Activated CD8-positive, alpha-beta memory T cell treated with anti-CD3 and anti-CD28 coated beads for 4 hours (primary cell): Measurements from ENCODE around the gene TRDMT1.

Source experiments
- DNase-seq, 2 donors: peaks; one replicate each; pipeline ENCODE4 v3.0.0-alpha.2; 2020; ENCODE audit warnings: low read depth in 2 of 2

TRDMT1 gene, protein sequence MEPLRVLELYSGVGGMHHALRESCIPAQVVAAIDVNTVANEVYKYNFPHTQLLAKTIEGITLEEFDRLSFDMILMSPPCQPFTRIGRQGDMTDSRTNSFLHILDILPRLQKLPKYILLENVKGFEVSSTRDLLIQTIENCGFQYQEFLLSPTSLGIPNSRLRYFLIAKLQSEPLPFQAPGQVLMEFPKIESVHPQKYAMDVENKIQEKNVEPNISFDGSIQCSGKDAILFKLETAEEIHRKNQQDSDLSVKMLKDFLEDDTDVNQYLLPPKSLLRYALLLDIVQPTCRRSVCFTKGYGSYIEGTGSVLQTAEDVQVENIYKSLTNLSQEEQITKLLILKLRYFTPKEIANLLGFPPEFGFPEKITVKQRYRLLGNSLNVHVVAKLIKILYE

DNA sequence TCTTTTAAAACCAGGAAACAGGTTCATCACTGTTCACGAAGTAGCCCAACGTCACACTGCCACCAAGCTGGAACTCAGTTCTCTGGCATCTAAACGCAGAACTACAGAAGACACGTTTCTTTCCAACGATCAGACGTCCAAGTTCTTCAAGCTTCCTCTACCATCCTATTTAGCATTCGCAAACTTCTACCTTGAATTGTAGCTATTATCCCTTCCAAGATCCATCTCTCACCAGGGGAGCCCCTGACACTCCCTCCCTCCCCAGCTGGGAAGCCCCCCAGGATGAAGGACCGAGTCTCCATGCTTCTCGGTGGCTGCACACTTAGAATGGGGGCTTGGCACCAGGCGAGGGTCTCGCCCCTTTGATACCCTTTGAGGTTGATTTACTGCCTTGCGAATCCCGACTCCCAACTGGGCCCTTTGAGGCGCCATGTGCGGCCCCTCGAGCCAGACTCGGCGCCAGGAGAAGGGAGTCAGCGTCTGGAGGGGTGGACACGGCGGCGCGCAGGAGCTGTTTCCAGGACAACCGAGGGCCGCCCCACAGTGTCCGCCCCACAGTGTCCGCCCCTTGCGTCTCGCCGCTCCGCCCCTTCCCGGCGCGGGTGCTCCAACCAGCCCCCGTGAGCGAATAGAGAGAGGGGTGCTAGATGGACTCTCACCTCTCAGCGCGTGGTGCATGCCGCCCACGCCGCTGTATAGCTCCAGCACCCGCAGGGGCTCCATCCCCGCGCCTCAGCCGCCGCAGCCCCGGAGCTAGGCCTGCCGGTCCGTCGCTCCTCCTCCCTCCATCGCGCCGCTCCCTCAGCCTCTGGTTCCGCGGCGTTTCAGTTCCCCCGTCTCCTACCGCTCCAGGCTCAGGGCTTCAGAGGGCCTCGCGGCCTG, at the start of gene TRDMT1:
TRDMT1 (minus strand) TSS at position 761 of the 882 bp plus-strand sequence; CDS start at position 723, 38 bp downstream.
- DNase-seq, result peak; percentile 56 to 64

DNA sequence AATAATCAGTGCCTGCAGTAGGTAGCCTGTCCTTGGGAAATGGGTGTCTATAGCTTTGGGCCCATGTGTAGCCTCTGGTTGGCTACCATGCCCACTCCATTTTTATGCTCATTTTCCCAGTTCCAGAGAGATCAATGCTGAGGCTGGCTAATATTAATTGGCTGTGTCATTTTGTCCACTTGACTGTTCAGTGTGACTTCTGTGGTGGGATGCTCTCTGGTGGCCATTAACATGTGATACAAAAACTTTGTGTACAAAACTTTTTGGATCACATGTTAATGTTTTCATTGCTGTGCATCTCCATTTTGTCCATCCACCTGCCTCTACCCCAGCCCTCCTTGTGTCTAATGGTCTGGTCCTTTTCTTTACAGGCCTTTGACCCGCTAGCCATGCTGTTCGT, 49.3 kb upstream of the TRDMT1 start:
- no peak for DNase-seq

DNA sequence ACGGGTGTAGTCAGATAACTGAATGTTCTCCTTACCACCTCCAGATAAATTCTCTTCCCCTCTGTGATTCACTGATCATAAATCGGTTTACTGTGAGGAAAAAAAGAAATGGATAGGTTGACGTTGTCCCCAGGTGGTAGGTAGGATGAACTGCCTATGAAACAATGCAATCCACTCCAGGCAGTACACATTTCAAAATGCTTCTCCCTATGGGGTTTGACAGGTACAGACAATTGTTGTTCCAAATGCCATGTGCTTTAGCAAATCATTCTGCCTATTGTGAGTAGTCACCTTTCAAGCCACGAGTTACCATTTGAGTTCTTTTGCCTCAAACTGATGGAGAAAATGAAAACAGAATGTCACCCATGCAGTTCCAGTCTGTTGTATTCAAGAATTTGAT, 48.3 kb upstream of the TRDMT1 start:
- no peak for DNase-seq

DNA sequence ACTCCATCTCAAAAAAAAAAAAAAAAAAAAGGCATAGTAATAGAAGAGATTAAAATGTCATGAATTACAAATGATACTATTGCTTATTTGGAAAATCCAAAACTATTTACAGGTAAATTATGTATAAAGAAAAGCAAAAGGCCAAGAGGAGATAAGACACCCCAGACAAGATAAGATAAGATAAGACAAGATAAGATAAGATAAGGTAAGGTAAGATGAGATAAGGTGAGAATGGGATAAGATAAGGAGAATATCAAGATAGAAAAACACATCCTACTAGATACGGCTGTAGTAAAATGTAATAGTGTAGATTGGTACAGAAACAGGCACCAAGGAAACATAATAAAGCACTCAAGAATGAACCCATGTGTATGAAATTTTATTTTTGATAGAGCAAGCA, 47.5 kb upstream of the TRDMT1 start:
- DNase-seq, result no peak

DNA sequence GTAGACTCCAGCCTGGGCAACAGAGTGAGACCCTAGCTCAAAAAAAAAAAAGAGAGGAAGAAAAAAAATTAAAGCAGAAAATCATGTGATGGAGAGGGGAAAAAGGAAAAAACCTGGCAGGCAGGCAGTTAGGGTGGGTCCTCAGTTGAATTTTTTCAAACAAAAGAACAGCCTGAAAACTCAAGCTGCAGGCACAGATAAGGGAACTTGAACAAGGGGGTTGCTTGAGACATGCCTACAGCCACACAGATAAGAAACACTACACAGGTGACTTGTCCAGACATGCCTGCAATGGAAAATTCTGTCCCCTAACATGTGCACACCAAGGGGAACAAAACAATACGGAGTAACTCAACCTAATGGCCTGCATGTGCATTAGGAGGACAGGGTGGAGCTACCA, 45.7 kb upstream of the TRDMT1 start:
- DNase-seq, result no peak

DNA sequence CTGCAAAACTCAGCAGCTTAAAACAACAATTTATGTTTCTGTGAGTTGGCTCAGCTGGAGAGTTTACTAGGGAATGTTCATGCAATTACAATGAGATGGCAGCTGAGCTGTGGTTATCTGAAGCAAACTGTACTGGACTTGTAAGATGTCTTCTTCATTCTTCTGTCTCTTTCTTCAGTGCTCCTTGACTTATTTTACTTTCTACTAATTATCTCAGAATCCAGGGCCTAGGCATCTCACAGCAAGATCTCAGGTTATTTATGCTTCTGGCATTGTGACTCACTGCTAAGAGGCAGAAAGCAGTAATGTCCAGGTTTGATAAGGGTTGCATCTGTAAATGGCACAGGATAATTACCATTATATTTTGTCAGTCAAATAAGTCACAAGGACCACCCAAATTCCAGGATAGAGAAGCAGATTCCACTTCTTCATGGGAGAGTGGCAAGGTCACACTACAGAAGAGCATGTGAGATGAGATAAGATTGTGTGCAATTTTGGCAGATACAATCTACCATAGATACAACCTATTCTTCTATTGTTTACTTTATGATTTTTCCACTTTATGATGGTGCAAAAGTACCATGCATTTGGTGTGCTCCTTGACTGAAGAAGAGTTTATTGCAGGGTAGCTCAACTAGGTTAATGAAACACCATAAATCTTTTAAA, 43.4 kb upstream of the TRDMT1 start:
- no peak for DNase-seq

DNA sequence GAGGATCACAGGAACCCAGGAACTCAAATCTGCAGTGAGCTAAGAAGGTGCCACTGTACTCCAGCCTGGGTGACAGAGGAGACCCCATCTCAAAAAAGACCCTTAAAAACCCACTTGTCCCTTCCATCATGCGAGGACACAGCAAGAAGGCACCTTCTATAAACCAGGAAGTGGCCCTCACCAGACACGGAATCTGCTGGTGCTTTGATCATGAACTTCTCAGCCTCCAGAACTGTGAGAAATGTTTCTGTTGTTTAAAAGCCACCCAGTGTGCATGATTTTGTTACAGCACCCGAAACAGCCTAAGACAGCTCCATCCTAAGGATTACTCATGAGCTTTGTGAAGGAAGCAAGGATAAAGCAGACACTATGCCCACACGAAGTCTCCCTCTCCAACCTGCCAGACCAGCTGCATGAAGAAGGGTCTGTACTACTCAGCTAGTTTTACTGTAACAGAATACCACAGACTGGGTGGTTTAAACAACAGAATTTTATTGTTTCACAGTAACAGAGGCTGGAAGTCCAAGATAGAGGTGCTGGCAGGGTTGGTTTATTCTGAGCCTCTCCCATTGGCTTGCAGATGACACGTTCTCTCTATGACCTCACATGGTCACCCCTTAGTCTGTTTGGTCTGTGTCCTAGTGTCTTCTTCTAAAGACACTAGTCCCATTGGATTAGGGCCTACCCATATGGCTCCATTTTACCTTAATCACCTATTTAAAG, 40.3 kb upstream of the TRDMT1 start:
- no peak for DNase-seq

DNA sequence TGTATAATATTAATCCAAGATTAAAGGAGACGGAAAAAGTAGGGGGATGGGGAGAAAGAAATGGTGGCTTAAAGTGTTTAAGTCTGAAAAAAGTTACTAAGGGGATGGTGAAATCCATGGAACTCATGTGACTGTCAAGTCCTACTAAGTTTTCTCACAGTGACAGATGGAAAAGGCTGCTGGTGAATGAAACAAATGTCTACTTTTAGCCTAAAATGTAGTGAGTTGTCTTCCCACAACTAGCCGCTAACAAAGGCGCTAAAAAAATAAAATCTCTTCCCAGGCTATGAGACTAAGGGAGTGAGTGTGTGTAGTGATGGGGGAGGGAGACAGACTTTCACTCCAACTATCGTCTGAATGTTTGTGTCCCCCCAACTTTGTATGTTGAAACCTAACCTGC, 39.1 kb upstream of the TRDMT1 start:
- no peak for DNase-seq

DNA sequence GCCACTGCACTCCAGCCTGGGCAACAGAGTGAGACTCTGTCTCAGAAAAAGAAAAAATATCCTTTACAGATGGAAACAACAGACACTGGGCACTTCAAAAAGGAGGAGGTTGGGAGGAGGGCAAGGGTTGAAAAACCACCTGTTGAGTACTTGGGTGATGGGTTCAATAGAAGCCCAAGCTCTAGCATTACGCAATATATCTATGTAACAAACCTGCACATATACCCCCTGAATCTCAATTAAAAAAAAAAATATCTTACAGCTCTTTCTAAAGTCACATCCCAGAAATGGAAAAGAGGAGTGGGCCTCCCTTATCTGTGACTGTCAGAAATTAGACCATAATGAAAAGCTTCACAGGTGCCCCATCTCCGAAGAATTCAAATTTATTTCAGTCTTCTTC, 38.6 kb upstream of the TRDMT1 start:
- no peak for DNase-seq

DNA sequence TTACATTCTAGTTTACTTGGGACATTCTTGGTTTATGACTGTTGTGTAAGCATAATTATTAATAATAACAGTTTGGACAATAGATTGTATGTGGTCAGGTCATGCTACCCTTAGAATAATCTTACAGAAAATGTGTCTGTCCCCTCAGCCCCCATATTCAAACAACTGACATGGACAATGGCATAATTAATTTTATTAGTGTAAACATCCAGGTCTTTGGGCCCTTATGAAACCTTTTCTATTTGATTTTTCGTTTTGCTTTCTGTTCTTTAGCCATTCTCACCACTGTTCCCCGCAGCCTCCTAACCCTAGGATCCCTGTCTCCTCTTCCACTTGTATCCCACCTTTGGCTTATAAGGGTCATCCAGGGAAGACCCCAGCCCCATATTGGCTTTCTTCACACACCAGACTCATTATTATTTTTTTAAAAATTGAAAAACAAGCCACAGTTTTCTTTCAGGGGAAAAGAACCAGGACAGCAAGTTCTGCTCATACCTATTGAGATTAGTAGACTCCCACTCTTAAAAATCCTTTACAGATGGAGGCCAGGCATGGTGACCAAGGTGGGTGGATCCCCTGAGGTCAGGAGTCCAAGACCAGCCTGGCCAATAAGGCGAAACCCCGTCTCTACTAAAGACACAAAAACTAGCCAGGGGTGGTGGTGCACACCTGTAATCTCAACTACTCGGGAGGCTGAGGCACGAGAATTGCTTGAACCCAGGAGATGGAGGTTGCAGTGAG, 38.0 kb upstream of the TRDMT1 start:
- DNase-seq, result no peak

DNA sequence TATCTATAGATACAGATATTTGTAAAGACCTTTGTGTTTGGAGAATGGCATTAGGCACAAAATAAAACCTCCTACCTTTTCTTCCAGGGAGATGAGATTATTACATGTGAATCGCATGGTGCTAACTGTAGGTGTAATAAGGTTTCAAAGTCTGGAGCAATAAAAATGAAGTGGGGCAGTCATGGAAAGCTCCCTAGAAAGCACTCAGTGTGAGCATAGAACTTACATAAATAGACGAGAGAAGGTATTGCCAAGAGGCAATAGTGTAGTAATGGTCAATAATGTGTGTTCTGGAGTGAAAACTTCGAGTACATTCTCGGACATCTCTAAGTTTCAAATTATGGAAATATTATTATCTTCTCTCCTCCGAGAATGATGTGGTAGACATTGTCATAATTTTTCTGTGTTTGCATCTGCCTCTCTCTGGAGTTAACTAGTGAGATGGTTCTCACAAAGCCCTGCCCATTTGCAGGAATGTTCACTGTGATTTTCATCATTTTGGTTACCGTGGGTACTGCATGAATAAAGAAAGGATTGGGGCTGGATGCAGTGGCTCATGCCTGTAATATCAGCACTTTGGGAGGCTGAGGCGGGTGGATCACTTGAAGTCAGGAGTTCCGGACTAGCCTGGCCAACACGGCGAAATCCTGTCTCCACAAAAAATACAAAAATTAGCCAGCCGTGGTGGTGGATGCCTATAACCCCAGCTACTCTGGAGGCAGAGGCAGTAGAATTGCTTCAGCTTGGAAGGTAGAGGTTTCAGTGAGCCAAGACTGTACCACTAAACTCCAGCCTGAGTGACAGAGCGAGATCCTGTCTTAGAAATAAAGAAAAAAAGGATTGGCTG, 37.2 kb upstream of the TRDMT1 start:
- no peak for DNase-seq

DNA sequence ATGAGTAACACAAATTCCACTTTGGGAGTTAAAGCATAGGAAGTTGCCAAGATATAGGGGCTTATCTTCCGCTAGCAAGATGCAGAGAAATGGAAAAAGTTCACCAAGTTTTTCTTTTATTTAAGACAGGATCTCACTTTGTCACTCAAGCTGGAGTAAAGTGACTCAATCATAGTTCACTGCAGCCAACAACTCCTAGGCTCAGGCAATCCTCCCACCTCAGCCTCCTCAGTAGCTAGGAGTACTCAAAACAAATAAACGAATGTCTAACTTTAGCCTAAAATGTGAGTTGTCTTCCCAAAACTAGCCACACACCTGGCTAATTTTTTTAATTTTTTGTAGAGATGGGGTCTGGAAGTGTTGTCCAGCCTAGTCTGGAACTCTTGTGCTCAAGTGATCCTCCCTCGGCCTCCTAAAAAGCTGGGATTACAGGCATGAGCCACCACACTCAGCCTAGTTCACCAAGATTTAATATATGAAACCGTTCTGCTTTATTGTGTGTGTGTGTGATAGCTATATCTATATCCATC, 36.5 kb upstream of the TRDMT1 start:
- DNase-seq, result no peak

DNA sequence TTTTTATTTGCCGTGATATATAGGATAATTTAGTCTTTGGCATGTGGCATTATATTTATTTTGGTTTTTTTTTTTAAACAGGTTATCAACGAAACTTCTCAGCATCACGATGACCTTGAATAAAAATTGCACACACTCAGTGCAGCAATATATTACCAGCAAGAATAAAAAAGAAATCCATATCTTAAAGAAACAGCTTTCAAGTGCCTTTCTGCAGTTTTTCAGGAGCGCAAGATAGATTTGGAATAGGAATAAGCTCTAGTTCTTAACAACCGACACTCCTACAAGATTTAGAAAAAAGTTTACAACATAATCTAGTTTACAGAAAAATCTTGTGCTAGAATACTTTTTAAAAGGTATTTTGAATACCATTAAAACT, 35.7 kb upstream of the TRDMT1 start:
- DNase-seq, result no peak

DNA sequence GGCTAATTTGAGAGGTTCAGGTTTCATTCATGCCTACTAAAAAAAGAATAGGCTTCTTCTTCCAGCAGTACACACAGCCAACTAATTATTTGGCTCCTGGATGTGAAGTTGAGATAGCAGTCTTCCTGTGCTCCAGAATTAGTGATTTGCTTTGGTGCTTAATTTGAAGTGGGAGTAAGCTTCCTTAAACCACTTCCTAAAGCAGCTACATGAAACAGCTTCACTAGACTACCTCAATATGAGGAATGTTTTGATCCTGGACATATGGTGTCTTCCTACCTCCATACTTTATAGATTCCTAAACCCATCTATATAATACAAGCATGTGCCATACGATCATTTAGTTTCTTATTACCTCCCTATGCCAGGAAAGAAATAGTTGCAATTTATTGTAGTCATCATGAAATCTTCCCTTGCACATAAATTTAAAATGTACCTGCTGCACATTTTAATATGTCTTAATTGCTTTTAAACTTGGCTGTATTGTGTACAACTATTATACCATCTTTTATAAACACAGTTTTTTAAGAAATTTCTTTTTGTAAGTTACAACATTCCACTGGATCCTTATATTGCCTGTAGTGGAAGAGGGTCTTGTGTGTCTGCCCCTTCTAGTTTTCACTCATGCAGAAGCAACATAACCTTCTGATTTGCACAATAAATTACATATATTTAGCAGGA, 35.1 kb upstream of the TRDMT1 start:
- no peak for DNase-seq

DNA sequence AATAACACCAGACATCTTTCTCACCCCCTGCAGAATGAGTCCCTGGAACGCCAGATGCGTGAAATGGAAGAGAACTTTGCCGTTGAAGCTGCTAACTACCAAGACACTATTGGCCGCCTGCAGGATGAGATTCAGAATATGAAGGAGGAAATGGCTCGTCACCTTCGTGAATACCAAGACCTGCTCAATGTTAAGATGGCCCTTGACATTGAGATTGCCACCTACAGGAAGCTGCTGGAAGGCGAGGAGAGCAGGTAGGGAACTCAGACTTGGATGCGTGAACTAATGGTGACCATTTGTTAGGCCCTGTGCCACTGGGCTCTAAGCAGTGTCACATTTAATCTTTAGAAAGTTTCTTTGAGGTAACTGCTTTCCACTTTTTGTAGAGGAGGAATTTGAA, 33.7 kb upstream of the TRDMT1 start:
- no peak for DNase-seq

DNA sequence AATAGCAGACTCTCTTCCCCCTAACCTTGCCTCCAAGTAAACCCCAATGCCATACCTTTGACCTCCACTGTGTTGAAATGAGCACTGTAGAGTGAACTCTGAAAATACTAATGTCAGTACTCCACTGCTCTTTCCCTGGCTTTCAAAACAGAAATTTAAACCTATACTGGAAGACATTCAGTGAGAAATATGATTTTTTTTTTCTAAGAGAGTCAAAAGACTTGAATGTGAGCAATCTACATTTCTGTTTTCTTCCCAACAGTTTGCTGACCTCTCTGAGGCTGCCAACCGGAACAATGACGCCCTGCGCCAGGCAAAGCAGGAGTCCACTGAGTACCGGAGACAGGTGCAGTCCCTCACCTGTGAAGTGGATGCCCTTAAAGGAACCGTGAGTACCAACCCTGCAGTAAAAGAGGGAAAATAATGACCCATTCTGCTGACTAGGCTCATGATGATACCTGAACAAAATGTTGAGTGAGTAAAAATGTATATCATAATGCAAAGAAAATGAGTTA, 33.0 kb upstream of the TRDMT1 start:
- DNase-seq, result no peak

DNA sequence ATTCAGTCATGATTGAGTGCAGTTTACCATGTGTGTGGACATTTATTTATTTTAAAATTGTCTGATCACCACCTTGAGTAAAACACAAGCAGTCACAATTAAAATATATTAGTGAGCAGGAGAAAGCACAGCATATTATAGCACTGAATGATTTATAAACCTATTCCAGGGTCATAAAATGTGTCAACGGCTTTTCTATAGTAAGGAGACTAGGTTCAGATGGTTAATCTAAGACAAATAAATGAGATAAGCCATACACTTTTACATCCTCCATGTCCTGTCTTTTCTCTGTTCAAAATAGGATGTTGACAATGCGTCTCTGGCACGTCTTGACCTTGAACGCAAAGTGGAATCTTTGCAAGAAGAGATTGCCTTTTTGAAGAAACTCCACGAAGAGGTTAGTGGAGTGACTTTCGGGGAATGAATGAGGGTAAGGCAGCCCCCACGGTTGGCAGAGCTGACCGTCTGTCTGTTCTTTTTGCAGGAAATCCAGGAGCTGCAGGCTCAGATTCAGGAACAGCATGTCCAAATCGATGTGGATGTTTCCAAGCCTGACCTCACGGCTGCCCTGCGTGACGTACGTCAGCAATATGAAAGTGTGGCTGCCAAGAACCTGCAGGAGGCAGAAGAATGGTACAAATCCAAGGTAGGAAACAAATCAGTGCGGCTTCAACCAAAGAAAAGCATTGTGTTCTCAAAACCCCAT, 32.0 kb upstream of the TRDMT1 start:
- no peak for DNase-seq

DNA sequence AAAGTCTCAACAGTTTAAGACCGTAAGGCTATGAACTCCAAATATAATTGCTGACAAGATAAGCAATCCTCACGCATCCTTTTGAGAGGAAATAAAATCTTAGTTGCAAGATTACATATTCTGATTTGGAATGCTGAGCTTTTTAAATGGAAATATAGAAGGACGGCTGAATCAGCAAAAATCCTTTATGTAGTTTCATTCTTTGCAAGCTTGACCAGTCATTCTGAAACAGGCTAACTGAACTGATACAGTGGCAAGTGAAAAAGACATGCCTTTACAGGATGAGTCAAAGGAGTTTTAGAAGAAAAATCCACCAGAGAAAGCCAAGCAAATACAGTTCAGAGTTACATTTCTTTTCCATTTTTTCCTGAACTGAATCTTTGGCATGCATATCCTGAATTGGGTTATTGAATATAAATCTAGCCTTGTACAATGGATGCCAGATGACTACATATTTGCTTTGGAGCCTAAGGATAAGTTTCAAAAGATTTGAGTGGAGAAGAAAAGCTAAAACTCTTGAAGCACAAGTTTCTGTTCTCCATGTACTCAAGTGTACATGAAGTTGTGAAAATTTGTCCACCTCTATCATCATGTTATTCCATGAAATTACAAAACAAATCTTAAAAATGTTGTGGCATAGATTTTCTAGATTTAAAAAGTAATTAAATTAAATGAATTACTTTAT, 30.9 kb upstream of the TRDMT1 start:
- no peak for DNase-seq
